GM13976 (cell line): ENCODE data around the gene GRM4.

Source experiments
- DNase-seq: peaks from one replicate; pipeline ENCODE4 v3.0.0; 2012; ENCODE audit warnings: low spot score
- CTCF ChIP-seq: IDR thresholded peaks from 2 replicates; pipeline ENCODE4 v1.5.1; 2012; ENCODE audit warnings: borderline replicate concordance, mild to moderate bottlenecking; ENCODE audit not compliant: insufficient read depth; ENCODE audit errors: extremely low read depth, missing control alignments, control extremely low read depth
- in situ Hi-C: fragments of 300-500 bp; cut with MboI; formaldehyde crosslinking; loops from one replicate; pipeline ENCODE4 v1.12.0; 2022; ENCODE audit warnings: low sequenced_read_pairs, mixed read lengths, inconsistent platforms; ENCODE audit not compliant: unreplicated experiment

The GRM4 gene

GRCh38 chr6:33976437-33977360, 169.2 kb downstream of the GRM4 start:
- no peak for TF ChIP-seq CTCF
- DNase-seq = no peak
- in situ Hi-C loops = no loop called here

- TF ChIP-seq CTCF = no peak
- in situ Hi-C loops = no loop called here
- DNase-seq = no peak
Observed at GRCh38 chr6:33975661-33976436, 170.0 kb downstream of the GRM4 start.

- no peak for TF ChIP-seq CTCF
- no peak for DNase-seq
- in situ Hi-C loops = no loop called here
Observed at GRCh38 chr6:33974471-33974870, 171.4 kb downstream of the GRM4 start.

DNA sequence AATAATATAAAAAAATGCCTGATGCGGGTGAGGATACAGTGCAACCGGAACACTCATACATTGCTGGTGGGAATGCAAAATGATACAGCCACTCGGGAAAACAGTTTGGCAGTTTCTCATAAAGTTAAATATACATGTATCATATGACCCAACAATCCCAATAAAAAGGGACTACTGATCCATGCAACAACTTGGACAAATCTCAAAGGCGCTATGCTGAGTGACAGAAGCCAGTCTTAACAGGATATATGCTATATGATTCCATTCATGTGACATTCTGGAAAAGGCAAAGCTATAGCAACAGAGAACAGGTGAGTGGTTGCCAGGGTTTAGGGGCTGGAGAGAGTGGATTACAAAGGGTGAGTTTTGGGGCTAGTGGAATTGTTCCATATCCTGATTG, 171.9 kb downstream of the GRM4 start:
- no peak for DNase-seq
- no peak for TF ChIP-seq CTCF
- in situ Hi-C loops = no loop called here

DNA sequence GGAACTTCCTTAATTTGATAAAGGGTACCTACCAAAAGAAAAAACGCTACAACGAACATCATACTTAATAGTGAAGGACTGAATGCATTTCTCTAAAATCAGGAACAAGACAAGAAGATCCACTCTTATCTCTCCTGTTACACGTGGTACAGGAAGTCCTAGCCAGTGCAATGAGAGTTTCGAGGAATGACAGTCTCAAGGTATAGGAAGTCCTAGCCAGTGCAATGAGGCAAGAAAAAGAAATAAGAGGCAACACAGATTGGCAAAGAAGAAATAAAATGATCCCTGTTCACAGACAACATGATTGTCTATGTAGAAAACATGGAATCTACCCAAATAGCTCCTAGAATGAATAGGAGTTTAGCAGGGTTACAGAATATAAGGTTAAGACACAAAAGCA, 174.3 kb downstream of the GRM4 start:
- in situ Hi-C loops = no loop called here
- TF ChIP-seq CTCF = no peak
- DNase-seq = no peak
